DOHH2 (cell line): ENCODE measurements around the gene SH2D2A.

Experiments used
- H3F3A ChIP-seq: fragments of 200-600 bp; sonication (generic), shearing (Covaris generic); 2 replicates; pipeline ENCODE4 v1.6.0; 2016; ENCODE audit warnings: antibody characterized with exemption, mild to moderate bottlenecking; ENCODE audit not compliant: control insufficient read depth, insufficient read depth
- H3K27ac ChIP-seq: fragments of 200-600 bp; sonication (generic); 2 replicates; pipeline ENCODE4 v1.5.1; 2014; ENCODE audit warnings: low read depth, mild to moderate bottlenecking, low read length, moderate library complexity
- H3K27me3 ChIP-seq: fragments of 200-600 bp; sonication (generic); 2 replicates; pipeline ENCODE4 v1.6.1; 2014; ENCODE audit warnings: mild to moderate bottlenecking, low read length, mixed read lengths; ENCODE audit not compliant: control insufficient read depth
- H3K36me3 ChIP-seq: fragments of 200-600 bp; sonication (generic); 2 replicates; pipeline ENCODE4 v1.6.1; 2014; ENCODE audit warnings: mild to moderate bottlenecking, low read length, moderate library complexity, mixed read lengths; ENCODE audit not compliant: control insufficient read depth
- H3K4me1 ChIP-seq: fragments of 200-600 bp; sonication (generic); 2 replicates; pipeline ENCODE4 v1.6.1; 2014; ENCODE audit warnings: mild to moderate bottlenecking, low read length, mixed read lengths; ENCODE audit not compliant: control insufficient read depth
- H3K4me2 ChIP-seq: fragments of 200-600 bp; sonication (generic); 2 replicates; pipeline ENCODE4 v1.6.0; 2014; ENCODE audit warnings: mild to moderate bottlenecking, low read length, moderate library complexity
- H3K4me3 ChIP-seq: fragments of 200-600 bp; sonication (generic); 2 replicates; pipeline ENCODE4 v1.5.1; 2014; ENCODE audit warnings: mild to moderate bottlenecking, low read length, mixed read lengths
- H3K79me2 ChIP-seq: fragments of 200-600 bp; sonication (generic); 2 replicates; pipeline ENCODE4 v1.6.1; 2014; ENCODE audit warnings: mild to moderate bottlenecking, low read length, mixed read lengths; ENCODE audit not compliant: control insufficient read depth
- H3K9me2 ChIP-seq: fragments of 200-600 bp; sonication (generic); replicated peaks from 2 replicates; pipeline ENCODE4 v1.6.1; 2014; ENCODE audit warnings: mild to moderate bottlenecking, low read length, mixed read lengths; ENCODE audit not compliant: control insufficient read depth
- H3K9me3 ChIP-seq: fragments of 200-600 bp; sonication (generic); 2 replicates; pipeline ENCODE4 v1.6.1; 2014; ENCODE audit warnings: antibody characterized with exemption, low read length, mixed read lengths; ENCODE audit not compliant: control insufficient read depth, insufficient read depth
- H4K20me1 ChIP-seq: fragments of 200-600 bp; sonication (generic); 2 replicates; pipeline ENCODE4 v1.6.0; 2014; ENCODE audit warnings: low read depth, mild to moderate bottlenecking, antibody characterized with exemption, low read length, moderate library complexity; ENCODE audit not compliant: control insufficient read depth, insufficient read depth
- EZH2phosphoT487 ChIP-seq: fragments of 200-600 bp; sonication (generic); IDR thresholded peaks from 2 replicates; pipeline ENCODE4 v1.6.1; 2017; ENCODE audit warnings: borderline replicate concordance, mild to moderate bottlenecking, antibody characterized with exemption, low read length, moderate library complexity, mixed read lengths
- TF ChIP-seq, protein P1 (sequence below): fragments of 200-600 bp; sonication (generic); IDR thresholded peaks from one replicate; pipeline ENCODE4 v1.5.1; 2014; ENCODE audit warnings: antibody characterized with exemption, mild to moderate bottlenecking, low read depth, low read length; ENCODE audit not compliant: poor library complexity, severe bottlenecking

SH2D2A gene

DNA sequence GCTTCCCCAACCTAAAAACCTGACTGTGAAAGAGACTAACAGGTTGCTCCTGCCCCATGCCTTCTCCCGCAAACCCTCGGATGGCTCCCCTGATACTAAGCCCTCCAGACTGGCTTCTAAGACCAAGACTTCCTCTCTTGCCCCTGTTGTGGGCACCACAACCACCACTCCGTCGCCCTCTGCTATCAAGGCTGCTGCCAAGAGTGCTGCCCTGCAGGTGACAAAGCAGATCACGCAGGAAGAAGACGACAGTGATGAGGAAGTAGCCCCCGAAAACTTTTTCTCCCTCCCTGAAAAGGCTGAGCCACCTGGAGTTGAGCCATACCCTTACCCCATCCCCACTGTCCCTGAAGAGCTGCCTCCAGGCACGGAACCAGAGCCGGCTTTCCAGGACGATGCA, 30.0 kb downstream of the SH2D2A start:
- Histone ChIP-seq H3K4me2 (no peak overlapping the region), H3K27ac (no peak overlapping the region), H3K79me2 (peaks cover 24% of the 10 kb centered on the region)

DNA sequence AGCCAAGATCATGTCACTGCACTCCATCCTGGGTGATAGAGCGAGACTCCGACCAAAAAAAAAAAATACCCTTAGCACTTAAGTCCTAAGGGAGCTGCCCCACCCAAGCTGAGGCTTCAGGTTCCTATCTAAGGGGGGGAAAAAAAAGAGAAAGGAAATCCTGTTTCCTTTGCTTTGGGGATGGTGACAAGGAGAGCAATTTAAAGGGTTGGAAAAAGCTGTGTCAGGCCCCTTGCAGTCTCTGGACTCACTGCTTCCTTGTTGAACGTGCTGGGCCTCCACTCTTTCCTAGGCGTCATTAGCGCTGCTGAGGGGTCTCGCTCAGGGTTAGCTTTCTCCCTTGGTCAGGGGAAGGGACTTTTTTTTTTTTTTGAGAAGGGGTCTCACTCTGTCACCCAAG, 31.2 kb downstream of the SH2D2A start:
- no peaks in the 10 kb centered on the region for H3K9me2 ChIP-seq
- H3K27me3 ChIP-seq = no peaks in the 10 kb centered on the region
- H3K27ac ChIP-seq = no peak overlapping the region
- no peak overlapping the region for H3K4me2 ChIP-seq
- H3K4me3 ChIP-seq = no peak overlapping the region
- no peaks in the 10 kb centered on the region for H3K4me1 ChIP-seq
- peaks cover 36% of the 10 kb centered on the region for H3K79me2 ChIP-seq
- H3K36me3 ChIP-seq = peaks cover 70% of the 10 kb centered on the region
- TF ChIP-seq, protein P1, sequence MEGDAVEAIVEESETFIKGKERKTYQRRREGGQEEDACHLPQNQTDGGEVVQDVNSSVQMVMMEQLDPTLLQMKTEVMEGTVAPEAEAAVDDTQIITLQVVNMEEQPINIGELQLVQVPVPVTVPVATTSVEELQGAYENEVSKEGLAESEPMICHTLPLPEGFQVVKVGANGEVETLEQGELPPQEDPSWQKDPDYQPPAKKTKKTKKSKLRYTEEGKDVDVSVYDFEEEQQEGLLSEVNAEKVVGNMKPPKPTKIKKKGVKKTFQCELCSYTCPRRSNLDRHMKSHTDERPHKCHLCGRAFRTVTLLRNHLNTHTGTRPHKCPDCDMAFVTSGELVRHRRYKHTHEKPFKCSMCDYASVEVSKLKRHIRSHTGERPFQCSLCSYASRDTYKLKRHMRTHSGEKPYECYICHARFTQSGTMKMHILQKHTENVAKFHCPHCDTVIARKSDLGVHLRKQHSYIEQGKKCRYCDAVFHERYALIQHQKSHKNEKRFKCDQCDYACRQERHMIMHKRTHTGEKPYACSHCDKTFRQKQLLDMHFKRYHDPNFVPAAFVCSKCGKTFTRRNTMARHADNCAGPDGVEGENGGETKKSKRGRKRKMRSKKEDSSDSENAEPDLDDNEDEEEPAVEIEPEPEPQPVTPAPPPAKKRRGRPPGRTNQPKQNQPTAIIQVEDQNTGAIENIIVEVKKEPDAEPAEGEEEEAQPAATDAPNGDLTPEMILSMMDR = no peak
- TF ChIP-seq EZH2phosphoT487 = no peak
- no peaks in the 10 kb centered on the region for H3K9me3 ChIP-seq
- no peaks in the 10 kb centered on the region for H3F3A ChIP-seq
- H4K20me1 ChIP-seq = no peaks in the 10 kb centered on the region

More for the DNA sequence above, 30.0 kb downstream of the SH2D2A start:
- Histone ChIP-seq H3K27me3 (no peaks in the 10 kb centered on the region), H3K4me1 (no peaks in the 10 kb centered on the region), H3K4me3 (no peak overlapping the region), H3K9me3 (no peaks in the 10 kb centered on the region), H3F3A (no peaks in the 10 kb centered on the region), H3K9me2 (no peaks in the 10 kb centered on the region), H4K20me1 (no peaks in the 10 kb centered on the region; the same call in 1 of the 2 replicates), H3K36me3 (peaks cover 72% of the 10 kb centered on the region)
- no peak for TF ChIP-seq EZH2phosphoT487
- TF ChIP-seq, protein P1 = no peak

DNA sequence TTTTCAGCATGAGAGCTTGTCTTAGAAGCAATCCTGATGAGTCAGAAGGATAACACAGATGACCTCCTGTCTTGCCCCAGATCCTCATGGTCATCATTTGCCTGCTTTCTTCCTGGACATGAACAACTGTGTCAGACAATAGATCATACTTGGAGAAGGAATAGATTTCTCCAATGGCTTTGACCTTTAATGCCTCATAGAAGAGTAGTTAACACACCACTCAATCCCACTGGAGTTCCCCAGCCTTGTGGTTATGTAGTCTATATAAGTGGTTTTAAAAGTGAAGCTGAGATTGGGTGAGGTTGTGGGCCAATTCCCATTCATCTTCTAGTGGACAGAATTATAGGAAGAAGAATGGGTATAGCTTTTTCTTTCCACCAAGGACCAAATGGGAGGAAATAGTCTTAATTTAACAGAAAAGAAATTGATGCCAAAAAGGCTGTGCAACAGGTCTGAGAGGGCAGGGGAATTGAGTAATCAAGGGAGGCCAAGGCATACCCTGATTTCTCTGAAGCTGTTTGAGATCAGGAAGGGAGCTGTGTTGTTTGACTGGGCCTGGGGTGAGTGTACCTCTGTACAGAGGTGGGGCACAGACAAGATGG, 35.0 kb downstream of the SH2D2A start:
- H3K4me2 ChIP-seq = no peak overlapping the region
- H3K79me2 ChIP-seq = peaks cover 63% of the 10 kb centered on the region
- H4K20me1 ChIP-seq = peaks cover 7% of the 10 kb centered on the region; the same call in 1 of the 2 replicates
- H3F3A ChIP-seq = 0 out of 2 replicates have a peak, but pooled peaks cover 2% of the 10 kb centered on the region
- no peak overlapping the region for H3K4me3 ChIP-seq
- H3K9me2 ChIP-seq = no peaks in the 10 kb centered on the region
- no peak overlapping the region for H3K27ac ChIP-seq
- 0 out of 2 replicates have a peak, but pooled peaks cover 5% of the 10 kb centered on the region for H3K4me1 ChIP-seq
- H3K9me3 ChIP-seq = no peaks in the 10 kb centered on the region
- TF ChIP-seq, protein P1 = no peak
- no peak for TF ChIP-seq EZH2phosphoT487
- peaks cover 61% of the 10 kb centered on the region for H3K36me3 ChIP-seq
- H3K27me3 ChIP-seq = no peaks in the 10 kb centered on the region
